GM10248 (cell line): ENCODE measurements around the gene TDRD1.

Source experiments
- CTCF ChIA-PET: fragments of 300-600 bp; sonication (Branson Sonifier 250); formaldehyde crosslinking; extraction: SDS; loops from one replicate; lab custom pipeline; 2021; ENCODE audit warnings: antibody characterized with exemption; lab: Yijun Ruan, JAX
- POLR2A ChIA-PET: fragments of 350-650 bp; sonication (Branson Sonifier 250); formaldehyde crosslinking; extraction: SDS; loops from one replicate; lab custom pipeline; 2020; ENCODE audit warnings: antibody characterized with exemption; lab: Yijun Ruan, JAX
- DNase-seq: peaks from one replicate; pipeline ENCODE4 v3.0.0; 2012; ENCODE audit errors: extremely low spot score
- TF ChIP-seq, protein P1 (sequence below): IDR thresholded peaks from 2 replicates; pipeline ENCODE4 v1.5.1; 2012; ENCODE audit warnings: mild to moderate bottlenecking, low read depth; ENCODE audit errors: extremely low read depth, missing control alignments, control extremely low read depth

Gene TDRD1

DNA sequence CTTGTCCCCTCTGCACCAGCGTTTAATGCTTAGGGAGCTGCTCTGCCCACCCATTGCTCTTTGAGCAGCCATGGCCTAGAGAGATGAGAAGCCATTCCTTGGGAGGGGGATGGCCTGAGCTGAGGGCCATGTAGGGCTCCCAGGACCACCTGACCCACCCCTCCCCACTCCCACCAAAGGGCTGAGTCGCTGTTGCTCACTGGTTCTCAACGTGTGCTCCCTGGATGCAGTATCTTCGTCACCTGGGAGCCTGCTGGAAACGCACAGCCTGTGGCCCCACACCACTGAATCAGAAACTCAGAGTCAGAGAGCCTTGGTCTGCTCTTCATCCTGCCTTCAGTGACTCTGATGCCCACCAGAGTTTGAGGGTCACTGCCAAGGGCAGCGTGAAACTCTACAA, 96.9 kb downstream of the TDRD1 start:
- ChIA-PET CTCF (no interaction called here), POLR2A (no interaction called here)
- TF ChIP-seq, protein P1, sequence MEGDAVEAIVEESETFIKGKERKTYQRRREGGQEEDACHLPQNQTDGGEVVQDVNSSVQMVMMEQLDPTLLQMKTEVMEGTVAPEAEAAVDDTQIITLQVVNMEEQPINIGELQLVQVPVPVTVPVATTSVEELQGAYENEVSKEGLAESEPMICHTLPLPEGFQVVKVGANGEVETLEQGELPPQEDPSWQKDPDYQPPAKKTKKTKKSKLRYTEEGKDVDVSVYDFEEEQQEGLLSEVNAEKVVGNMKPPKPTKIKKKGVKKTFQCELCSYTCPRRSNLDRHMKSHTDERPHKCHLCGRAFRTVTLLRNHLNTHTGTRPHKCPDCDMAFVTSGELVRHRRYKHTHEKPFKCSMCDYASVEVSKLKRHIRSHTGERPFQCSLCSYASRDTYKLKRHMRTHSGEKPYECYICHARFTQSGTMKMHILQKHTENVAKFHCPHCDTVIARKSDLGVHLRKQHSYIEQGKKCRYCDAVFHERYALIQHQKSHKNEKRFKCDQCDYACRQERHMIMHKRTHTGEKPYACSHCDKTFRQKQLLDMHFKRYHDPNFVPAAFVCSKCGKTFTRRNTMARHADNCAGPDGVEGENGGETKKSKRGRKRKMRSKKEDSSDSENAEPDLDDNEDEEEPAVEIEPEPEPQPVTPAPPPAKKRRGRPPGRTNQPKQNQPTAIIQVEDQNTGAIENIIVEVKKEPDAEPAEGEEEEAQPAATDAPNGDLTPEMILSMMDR: no peak
- DNase-seq: no peak

DNA sequence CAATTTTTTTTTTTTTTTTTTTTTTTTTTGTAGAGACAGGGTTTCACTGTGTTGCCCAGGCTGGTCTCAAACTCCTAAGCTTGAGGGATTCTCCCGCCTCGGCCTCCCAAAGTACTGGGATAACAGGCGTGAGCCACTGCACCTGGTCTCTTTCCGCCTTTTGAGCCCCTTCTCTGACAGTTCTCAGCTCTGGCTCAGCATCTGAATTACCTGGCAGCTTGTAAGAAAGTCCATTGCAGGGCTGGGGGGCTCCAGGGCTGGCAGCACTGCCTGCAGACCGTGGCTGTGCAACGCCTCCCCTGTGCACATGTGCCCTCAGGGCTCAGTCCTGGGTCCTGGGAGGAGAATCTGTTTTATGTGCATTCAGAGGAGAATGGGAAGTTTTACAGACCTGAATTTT, 97.5 kb downstream of the TDRD1 start:
- ChIA-PET POLR2A (no interaction called here), CTCF (no interaction called here)
- TF ChIP-seq, protein P1: no peak
- DNase-seq: no peak

DNA sequence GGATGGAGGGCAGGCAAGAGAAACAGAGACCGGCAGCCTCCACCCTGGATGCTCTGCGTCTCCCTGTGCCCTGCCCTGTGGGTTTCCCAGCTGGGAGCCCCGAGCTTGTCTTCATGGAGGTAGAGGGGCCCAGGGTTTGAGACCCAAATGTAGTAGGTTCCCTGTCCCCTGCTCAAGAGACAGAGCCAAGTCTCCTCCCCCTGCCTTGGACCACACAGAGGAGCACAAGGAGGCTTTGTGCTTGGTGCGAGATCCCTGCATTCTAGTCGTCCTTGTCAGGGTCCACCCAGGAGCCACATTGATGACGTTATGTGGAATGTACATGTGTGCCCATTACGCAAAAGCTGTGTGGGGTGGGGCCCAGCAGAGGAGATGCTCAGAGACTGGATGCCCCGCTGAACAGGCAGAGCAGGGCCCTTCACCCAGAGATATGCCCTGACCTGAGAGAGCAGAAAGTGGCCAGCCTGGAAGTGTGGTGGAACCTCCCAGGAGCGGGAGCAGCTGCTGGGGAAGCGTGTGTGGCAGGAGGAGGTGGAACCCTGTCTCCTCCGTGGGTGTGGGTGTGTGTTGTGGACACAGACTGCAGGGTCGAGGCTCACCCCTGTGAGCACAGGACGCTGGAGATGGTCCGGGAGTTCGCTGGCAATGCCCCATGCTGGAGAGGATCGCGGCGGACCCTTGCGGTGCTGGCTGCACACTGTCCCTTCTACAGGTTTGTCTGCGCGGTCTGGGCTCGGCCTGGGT, 99.2 kb downstream of the TDRD1 start:
- ChIA-PET POLR2A (no interaction called here), CTCF (interaction anchor here (1.4 kb wide), 1 partner anchor 26 kb away, joined by 3 read pairs; no protein-coding TSS in a partner anchor)
- TF ChIP-seq, protein P1: no peak
- DNase-seq: no peak

DNA sequence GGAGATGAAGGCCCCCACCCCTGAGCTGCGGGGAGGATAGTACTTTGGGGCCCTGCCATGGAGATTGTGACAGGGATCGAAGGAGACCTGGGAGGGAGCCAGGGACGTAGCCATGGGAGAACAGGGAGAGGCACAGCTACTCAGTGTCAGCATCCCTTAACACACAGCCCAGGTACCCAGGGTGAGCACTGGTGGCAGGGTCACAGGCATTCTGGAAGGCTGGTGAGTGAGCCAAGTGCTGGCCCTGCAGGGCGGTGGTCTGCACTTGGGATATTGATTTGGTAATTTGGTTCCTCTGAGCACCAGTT, 99.7 kb downstream of the TDRD1 start:
- ChIA-PET POLR2A (no interaction called here), CTCF (no interaction called here)

DNA sequence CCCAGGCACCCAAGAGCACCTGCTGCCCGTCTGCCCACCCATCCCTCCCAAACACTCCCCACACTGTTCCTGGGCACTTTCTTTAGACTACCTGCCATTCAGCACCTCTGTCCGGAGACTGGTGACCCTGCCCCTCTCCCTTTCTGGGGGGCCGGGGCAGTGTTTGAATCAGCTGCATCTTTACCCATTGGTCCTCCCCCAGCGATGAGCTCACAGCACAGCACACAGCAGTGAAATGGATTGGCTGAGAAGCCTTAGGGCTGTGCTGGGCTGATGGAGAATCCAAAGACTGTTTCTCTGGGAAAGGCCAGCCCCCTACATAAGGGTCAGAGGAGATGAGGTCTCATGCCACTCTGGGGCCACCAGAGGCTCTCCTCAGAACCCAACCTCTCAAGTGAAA, 100.1 kb downstream of the TDRD1 start:
- CTCF ChIA-PET: no interaction called here
- DNase-seq: no peak
- TF ChIP-seq, protein P1: no peak
- POLR2A ChIA-PET: no interaction called here

More for the DNA sequence above, 99.7 kb downstream of the TDRD1 start:
- DNase-seq: no peak
- TF ChIP-seq, protein P1: no peak

DNA sequence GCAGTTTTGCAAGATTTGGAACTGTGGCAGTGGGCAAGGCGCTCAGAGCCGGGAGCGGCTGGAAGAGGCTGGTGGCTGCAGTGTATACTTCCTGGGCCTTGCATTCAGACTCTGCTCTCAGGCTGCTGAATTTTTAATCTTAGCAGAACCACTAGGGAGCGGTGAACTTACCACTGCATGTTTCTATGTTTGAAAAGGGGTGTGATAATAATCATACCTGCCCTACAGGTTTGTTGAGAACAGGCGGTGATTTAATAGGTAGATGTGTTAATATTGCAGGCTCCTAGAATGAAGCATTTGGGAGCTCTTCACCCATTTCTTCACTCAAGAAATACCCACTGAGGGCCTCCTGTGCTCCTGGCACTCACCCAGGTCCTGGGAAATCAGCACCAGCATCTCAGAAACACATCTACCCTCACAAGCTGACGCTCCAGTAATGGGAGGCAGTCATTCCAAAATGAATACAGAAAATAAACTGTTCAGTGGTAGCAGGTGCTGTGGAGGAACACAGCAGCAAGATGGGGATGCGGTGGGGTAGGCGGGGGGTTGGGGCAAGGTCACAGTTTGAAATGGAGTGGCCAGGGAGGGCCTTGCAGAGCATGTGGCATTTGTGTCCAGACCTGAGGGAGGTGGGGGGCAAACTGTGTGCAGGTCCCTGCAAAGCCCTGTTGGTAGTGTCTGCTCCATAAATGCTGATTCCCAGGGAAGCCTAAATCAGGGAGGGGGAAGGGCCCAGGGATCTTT, 100.9 kb downstream of the TDRD1 start:
- CTCF ChIA-PET: interaction anchor here (1.0 to 1.6 kb wide), 3 partner anchors 10 to 24 kb away, joined by 3 to 4 read pairs (median 4); no protein-coding TSS in a partner anchor

More for the DNA sequence above, 100.9 kb downstream of the TDRD1 start:
- TF ChIP-seq, protein P1: no peak
- POLR2A ChIA-PET: no interaction called here
- DNase-seq: no peak
